ENCODE data around the gene CILP. TPM values are rescaled to one million over a fixed set of nuclear protein-coding genes. Genes with fewer than 3 reads are reported as not detected.
A peak's percentile ranks its signal among the peaks of the same experiment; 100 is the strongest.

CILP gene
- total and polyA plus RNA-seq, 2 of the 13 experiments (the other 11 are each of a cell fraction or from before 2014, with no cell fraction given): 0.03 TPM; not detected in 1

GRCh38 chr15:65184305-65184867 lies 26.9 kb downstream of the CILP start (continued):
- TF ChIP-seq, protein P1, sequence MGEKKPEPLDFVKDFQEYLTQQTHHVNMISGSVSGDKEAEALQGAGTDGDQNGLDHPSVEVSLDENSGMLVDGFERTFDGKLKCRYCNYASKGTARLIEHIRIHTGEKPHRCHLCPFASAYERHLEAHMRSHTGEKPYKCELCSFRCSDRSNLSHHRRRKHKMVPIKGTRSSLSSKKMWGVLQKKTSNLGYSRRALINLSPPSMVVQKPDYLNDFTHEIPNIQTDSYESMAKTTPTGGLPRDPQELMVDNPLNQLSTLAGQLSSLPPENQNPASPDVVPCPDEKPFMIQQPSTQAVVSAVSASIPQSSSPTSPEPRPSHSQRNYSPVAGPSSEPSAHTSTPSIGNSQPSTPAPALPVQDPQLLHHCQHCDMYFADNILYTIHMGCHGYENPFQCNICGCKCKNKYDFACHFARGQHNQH (CRISPR knock-in tag; IDR thresholded peaks at IDR 0.05): peak; percentile 34; the same call in 1 of the 2 replicates
- TF ChIP-seq BCL6 (CRISPR knock-in tag; IDR thresholded peaks at IDR 0.05) (no peak), ZSCAN12 (CRISPR knock-in tag; IDR thresholded peaks at IDR 0.05) (0 out of 2 replicates have a peak, but pooled peaks have one; percentile 58), KLF12 (CRISPR knock-in tag; IDR thresholded peaks at IDR 0.05; ENCODE audit: borderline replicate concordance) (no peak), MYC (CRISPR knock-in tag; IDR thresholded peaks at IDR 0.05; ENCODE audit: borderline replicate concordance) (peak; percentile 69; the same call in 1 of the 2 replicates), TAF15 (IDR thresholded peaks at IDR 0.05; ENCODE audit: low read depth, low read length, poor library complexity, severe bottlenecking) (no peak), ETV5 (CRISPR knock-in tag; IDR thresholded peaks at IDR 0.05; ENCODE audit: borderline replicate concordance) (0 out of 2 replicates have a peak, but pooled peaks have one; percentile 13), DRAP1 (CRISPR knock-in tag; IDR thresholded peaks at IDR 0.05) (peak; percentile 34; the same call in 1 of the 2 replicates), NFKB2 (CRISPR knock-in tag; IDR thresholded peaks at IDR 0.05; ENCODE audit: borderline replicate concordance) (peak; percentile 34; the same call in 1 of the 2 replicates), ZBTB39 (CRISPR knock-in tag; IDR thresholded peaks at IDR 0.05) (0 out of 2 replicates have a peak, but pooled peaks have one; percentile 10), ZNF234 (CRISPR knock-in tag; conservative IDR thresholded peaks at IDR 0.05) (no peak), ZNF276 (CRISPR knock-in tag; IDR thresholded peaks at IDR 0.05; ENCODE audit: low read depth) (peak; percentile 22; the same call in 1 of the 2 replicates), EP300 (IDR thresholded peaks at IDR 0.05; ENCODE audit: low read depth in 2 of 2, low read length in 2 of 2) (no peak), EP300 (CRISPR knock-in tag; IDR thresholded peaks at IDR 0.05; ENCODE audit: borderline replicate concordance) (0 out of 2 replicates have a peak, but pooled peaks have one; percentile 11), SAP130 (CRISPR knock-in tag; IDR thresholded peaks at IDR 0.05; ENCODE audit: low read depth) (peak; percentile 59), ZNF605 (CRISPR knock-in tag; IDR thresholded peaks at IDR 0.05) (peak; percentile 82), MLXIP (CRISPR knock-in tag; IDR thresholded peaks at IDR 0.05; ENCODE audit: borderline replicate concordance) (0 out of 2 replicates have a peak, but pooled peaks have one; percentile 38), IRF2 (CRISPR knock-in tag; IDR thresholded peaks at IDR 0.05) (0 out of 2 replicates have a peak, but pooled peaks have one; percentile 12)
